Measurements from ENCODE around the gene CFAP206. TPM values are rescaled to one million over a fixed set of nuclear protein-coding genes. Genes with fewer than 3 reads are reported as not detected.

Gene CFAP206
- total and polyA plus RNA-seq, 10 of the 15 experiments (the other 5 are each of a cell fraction or from before 2014, with no cell fraction given), result 0.04 to 0.24 (median 0.09) TPM; not detected in 6

DNA sequence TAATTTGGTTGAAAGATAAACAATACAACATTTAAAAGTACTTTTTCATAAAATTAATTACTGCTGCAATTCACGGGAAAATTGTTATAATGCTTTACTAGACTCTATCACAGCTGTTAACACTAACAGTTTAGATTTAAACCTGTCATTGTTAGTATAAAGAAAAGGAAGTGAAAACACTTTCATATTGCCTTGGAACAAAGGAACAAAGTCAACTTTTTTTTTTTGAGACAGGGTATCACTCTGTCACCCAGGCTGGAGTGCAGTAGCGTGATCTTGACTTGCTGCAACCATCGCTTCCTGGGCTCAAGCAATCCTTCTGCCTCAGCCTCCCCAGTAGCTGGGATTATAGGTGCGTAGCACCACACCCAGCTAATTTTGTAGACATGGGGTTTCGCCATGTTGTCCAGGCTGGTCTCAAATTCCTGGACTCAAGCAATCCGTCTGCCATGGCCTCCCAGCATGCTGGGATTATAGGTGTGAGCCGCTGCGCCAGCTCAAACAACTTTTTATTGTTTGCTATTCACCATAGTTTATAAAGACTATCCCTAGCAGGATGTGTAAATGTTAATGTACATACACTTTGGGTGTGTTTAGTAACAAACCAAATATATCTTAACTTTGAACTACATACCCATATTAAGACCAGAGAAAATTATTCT is 87.1 kb downstream of the CFAP206 start (continued):
- no peak for TF ChIP-seq IRF5 (IDR thresholded peaks at IDR 0.05; ENCODE audit: borderline replicate concordance)
- no peak for TF ChIP-seq USF1 (IDR thresholded peaks at IDR 0.05; ENCODE audit: borderline replicate concordance, extremely low read length, insufficient read depth, low read depth, low read length)
- TF ChIP-seq BHLHE40 (IDR thresholded peaks at IDR 0.05; ENCODE audit: borderline replicate concordance in 1 of 2, low read depth in 2 of 2, low read length in 1 of 2), result no peak
- no peak for TF ChIP-seq POLR2A (IDR thresholded peaks at IDR 0.05; ENCODE audit: low read depth, low read length)
- no peak for TF ChIP-seq POU2F2 (IDR thresholded peaks at IDR 0.05; ENCODE audit: borderline replicate concordance, low read depth, low read length)
- no peak for TF ChIP-seq CBX3 (IDR thresholded peaks at IDR 0.05; ENCODE audit: borderline replicate concordance, low read depth)
- no peak for TF ChIP-seq GABPA (IDR thresholded peaks at IDR 0.05; ENCODE audit: low read depth)
- no peak for TF ChIP-seq POLR2AphosphoS2 (IDR thresholded peaks at IDR 0.05; ENCODE audit: low read depth, low read length)
- TF ChIP-seq JUND (IDR thresholded peaks at IDR 0.05; ENCODE audit: low read depth, low read length), result no peak
- TF ChIP-seq, protein P1, sequence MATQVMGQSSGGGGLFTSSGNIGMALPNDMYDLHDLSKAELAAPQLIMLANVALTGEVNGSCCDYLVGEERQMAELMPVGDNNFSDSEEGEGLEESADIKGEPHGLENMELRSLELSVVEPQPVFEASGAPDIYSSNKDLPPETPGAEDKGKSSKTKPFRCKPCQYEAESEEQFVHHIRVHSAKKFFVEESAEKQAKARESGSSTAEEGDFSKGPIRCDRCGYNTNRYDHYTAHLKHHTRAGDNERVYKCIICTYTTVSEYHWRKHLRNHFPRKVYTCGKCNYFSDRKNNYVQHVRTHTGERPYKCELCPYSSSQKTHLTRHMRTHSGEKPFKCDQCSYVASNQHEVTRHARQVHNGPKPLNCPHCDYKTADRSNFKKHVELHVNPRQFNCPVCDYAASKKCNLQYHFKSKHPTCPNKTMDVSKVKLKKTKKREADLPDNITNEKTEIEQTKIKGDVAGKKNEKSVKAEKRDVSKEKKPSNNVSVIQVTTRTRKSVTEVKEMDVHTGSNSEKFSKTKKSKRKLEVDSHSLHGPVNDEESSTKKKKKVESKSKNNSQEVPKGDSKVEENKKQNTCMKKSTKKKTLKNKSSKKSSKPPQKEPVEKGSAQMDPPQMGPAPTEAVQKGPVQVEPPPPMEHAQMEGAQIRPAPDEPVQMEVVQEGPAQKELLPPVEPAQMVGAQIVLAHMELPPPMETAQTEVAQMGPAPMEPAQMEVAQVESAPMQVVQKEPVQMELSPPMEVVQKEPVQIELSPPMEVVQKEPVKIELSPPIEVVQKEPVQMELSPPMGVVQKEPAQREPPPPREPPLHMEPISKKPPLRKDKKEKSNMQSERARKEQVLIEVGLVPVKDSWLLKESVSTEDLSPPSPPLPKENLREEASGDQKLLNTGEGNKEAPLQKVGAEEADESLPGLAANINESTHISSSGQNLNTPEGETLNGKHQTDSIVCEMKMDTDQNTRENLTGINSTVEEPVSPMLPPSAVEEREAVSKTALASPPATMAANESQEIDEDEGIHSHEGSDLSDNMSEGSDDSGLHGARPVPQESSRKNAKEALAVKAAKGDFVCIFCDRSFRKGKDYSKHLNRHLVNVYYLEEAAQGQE (IDR thresholded peaks at IDR 0.05; ENCODE audit: low read depth, low read length), result no peak
- no peak for TF ChIP-seq RELA (IDR thresholded peaks at IDR 0.05; ENCODE audit: borderline replicate concordance, partially characterized antibody)
- TF ChIP-seq IRF4 (IDR thresholded peaks at IDR 0.05; ENCODE audit: low read depth, low read length), result no peak
- no peak for TF ChIP-seq TCF7 (IDR thresholded peaks at IDR 0.05; ENCODE audit: borderline replicate concordance)
- TF ChIP-seq NBN (IDR thresholded peaks at IDR 0.05), result no peak
- TF ChIP-seq SP1 (IDR thresholded peaks at IDR 0.05; ENCODE audit: low read depth, low read length), result no peak
- no peak for TF ChIP-seq FOXM1 (IDR thresholded peaks at IDR 0.05; ENCODE audit: low read depth, low read length)
- no peak for TF ChIP-seq SMC3 (IDR thresholded peaks at IDR 0.05; ENCODE audit: borderline replicate concordance, low read length)
- TF ChIP-seq YBX1 (IDR thresholded peaks at IDR 0.05), result no peak
- no peak for TF ChIP-seq POLR2AphosphoS5 (IDR thresholded peaks at IDR 0.05; ENCODE audit: low read length)
- no peak for TF ChIP-seq ATF3 (IDR thresholded peaks at IDR 0.05; ENCODE audit: borderline replicate concordance, extremely low read depth, low read depth, low read length)
- TF ChIP-seq, protein P2, sequence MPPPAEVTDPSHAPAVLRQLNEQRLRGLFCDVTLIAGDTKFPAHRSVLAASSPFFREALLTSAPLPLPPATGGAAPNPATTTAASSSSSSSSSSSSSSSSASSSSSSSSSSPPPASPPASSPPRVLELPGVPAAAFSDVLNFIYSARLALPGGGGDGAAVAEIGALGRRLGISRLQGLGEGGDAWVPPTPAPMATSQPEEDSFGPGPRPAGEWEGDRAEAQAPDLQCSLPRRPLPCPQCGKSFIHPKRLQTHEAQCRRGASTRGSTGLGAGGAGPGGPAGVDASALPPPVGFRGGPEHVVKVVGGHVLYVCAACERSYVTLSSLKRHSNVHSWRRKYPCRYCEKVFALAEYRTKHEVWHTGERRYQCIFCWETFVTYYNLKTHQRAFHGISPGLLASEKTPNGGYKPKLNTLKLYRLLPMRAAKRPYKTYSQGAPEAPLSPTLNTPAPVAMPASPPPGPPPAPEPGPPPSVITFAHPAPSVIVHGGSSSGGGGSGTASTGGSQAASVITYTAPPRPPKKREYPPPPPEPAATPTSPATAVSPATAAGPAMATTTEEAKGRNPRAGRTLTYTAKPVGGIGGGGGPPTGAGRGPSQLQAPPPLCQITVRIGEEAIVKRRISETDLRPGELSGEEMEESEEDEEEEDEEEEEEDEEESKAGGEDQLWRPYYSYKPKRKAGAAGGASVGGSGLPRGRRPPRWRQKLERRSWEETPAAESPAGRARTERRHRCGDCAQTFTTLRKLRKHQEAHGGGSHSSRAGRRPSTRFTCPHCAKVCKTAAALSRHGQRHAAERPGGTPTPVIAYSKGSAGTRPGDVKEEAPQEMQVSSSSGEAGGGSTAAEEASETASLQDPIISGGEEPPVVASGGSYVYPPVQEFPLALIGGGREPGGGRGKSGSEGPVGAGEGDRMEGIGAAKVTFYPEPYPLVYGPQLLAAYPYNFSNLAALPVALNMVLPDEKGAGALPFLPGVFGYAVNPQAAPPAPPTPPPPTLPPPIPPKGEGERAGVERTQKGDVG (CRISPR knock-in tag; IDR thresholded peaks at IDR 0.05), result no peak
